ENCODE data around the gene GRIFIN. TPM values are rescaled to one million over a fixed set of nuclear protein-coding genes. Genes with fewer than 3 reads are reported as not detected.

The GRIFIN gene
- total RNA-seq, 1 donor: not detected

GRCh38 chr7:2492038-2492437 lies 15.8 kb upstream of the GRIFIN start:
- Histone ChIP-seq H3K36me3 (ENCODE audit: insufficient read depth, low read length) (no peaks in the 10 kb centered on the region), H3K4me2 (ENCODE audit: insufficient read depth, low read length) (no peak overlapping the region), H3K27ac (ENCODE audit: low read depth, low read length) (no peak overlapping the region), H3K79me2 (ENCODE audit: insufficient read depth, low read length) (no peaks in the 10 kb centered on the region), H3K27me3 (ENCODE audit: insufficient read depth, low read length) (no peaks in the 10 kb centered on the region), H3K4me1 (ENCODE audit: insufficient read depth, low read length) (peaks cover 26% of the 10 kb centered on the region), H2AFZ (ENCODE audit: low read length) (no peak overlapping the region), H3K4me3 (ENCODE audit: insufficient read depth, low read length) (no peak overlapping the region), H3K9me3 (ENCODE audit: low read depth, low read length) (no peaks in the 10 kb centered on the region), H4K20me1 (ENCODE audit: insufficient read depth, low read length) (no peaks in the 10 kb centered on the region)
- no peak for TF ChIP-seq CTCF (IDR thresholded peaks at IDR 0.05; ENCODE audit: extremely low read depth, low read depth, low read length)
- DNase-seq (ENCODE audit: insufficient read length, low spot score, missing footprints): no peak

- Histone ChIP-seq H3K27me3 (ENCODE audit: insufficient read depth, low read length) (no peaks in the 10 kb centered on the region), H3K79me2 (ENCODE audit: insufficient read depth, low read length) (no peaks in the 10 kb centered on the region), H3K27ac (ENCODE audit: low read depth, low read length) (no peak overlapping the region), H2AFZ (ENCODE audit: low read length) (no peak overlapping the region), H3K4me2 (ENCODE audit: insufficient read depth, low read length) (no peak overlapping the region), H3K4me3 (ENCODE audit: insufficient read depth, low read length) (no peak overlapping the region), H3K4me1 (ENCODE audit: insufficient read depth, low read length) (peaks cover 26% of the 10 kb centered on the region), H3K9me3 (ENCODE audit: low read depth, low read length) (no peaks in the 10 kb centered on the region), H4K20me1 (ENCODE audit: insufficient read depth, low read length) (no peaks in the 10 kb centered on the region), H3K36me3 (ENCODE audit: insufficient read depth, low read length) (no peaks in the 10 kb centered on the region)
- no peak for DNase-seq (ENCODE audit: insufficient read length, low spot score, missing footprints)
- TF ChIP-seq CTCF (IDR thresholded peaks at IDR 0.05; ENCODE audit: extremely low read depth, low read depth, low read length): no peak
Observed at GRCh38 chr7:2490181-2490651, 14.0 kb upstream of the GRIFIN start.

GRCh38 chr7:2488681-2489080 lies 12.5 kb upstream of the GRIFIN start:
- no peaks in the 10 kb centered on the region for H3K36me3 ChIP-seq (ENCODE audit: insufficient read depth, low read length)
- no peak overlapping the region for H3K27ac ChIP-seq (ENCODE audit: low read depth, low read length)
- H2AFZ ChIP-seq (ENCODE audit: low read length): peak overlapping the region; percentile 44
- peak overlapping the region; percentile 52 for H3K4me2 ChIP-seq (ENCODE audit: insufficient read depth, low read length)
- no peaks in the 10 kb centered on the region for H3K9me3 ChIP-seq (ENCODE audit: low read depth, low read length)
- H4K20me1 ChIP-seq (ENCODE audit: insufficient read depth, low read length): no peaks in the 10 kb centered on the region
- DNase-seq (ENCODE audit: insufficient read length, low spot score, missing footprints): no peak
- H3K27me3 ChIP-seq (ENCODE audit: insufficient read depth, low read length): no peaks in the 10 kb centered on the region
- no peak overlapping the region for H3K4me3 ChIP-seq (ENCODE audit: insufficient read depth, low read length)
- TF ChIP-seq CTCF (IDR thresholded peaks at IDR 0.05; ENCODE audit: extremely low read depth, low read depth, low read length): no peak
- H3K79me2 ChIP-seq (ENCODE audit: insufficient read depth, low read length): no peaks in the 10 kb centered on the region
- peaks cover 25% of the 10 kb centered on the region for H3K4me1 ChIP-seq (ENCODE audit: insufficient read depth, low read length)

GRCh38 chr7:2488272-2488645 lies 12.1 kb upstream of the GRIFIN start:
- Histone ChIP-seq H3K4me2 (ENCODE audit: insufficient read depth, low read length) (peak overlapping the region; percentile 52), H4K20me1 (ENCODE audit: insufficient read depth, low read length) (no peaks in the 10 kb centered on the region), H3K27me3 (ENCODE audit: insufficient read depth, low read length) (no peaks in the 10 kb centered on the region), H3K27ac (ENCODE audit: low read depth, low read length) (no peak overlapping the region), H3K36me3 (ENCODE audit: insufficient read depth, low read length) (no peaks in the 10 kb centered on the region), H3K4me3 (ENCODE audit: insufficient read depth, low read length) (no peak overlapping the region), H3K9me3 (ENCODE audit: low read depth, low read length) (peaks cover 3% of the 10 kb centered on the region), H3K79me2 (ENCODE audit: insufficient read depth, low read length) (no peaks in the 10 kb centered on the region), H2AFZ (ENCODE audit: low read length) (peak overlapping the region; percentile 44), H3K4me1 (ENCODE audit: insufficient read depth, low read length) (peaks cover 21% of the 10 kb centered on the region)
- TF ChIP-seq CTCF (IDR thresholded peaks at IDR 0.05; ENCODE audit: extremely low read depth, low read depth, low read length): no peak
- peak; percentile 95 for DNase-seq (ENCODE audit: insufficient read length, low spot score, missing footprints)
